H9 (cell line): ENCODE measurements around the gene PIAS2. TPM values are rescaled to one million over a fixed set of nuclear protein-coding genes. Genes with fewer than 3 reads are reported as not detected.

Experiments used
- DNase-seq: peaks from one replicate; pipeline ENCODE4 v3.0.0-alpha.2; 2017
- H2AFZ ChIP-seq: one replicate; pipeline ENCODE4 v1.6.1; 2013; ENCODE audit warnings: mild to moderate bottlenecking, low read length, control low read depth, moderate library complexity
- H2AK5ac ChIP-seq: 2 replicates; pipeline ENCODE4 v1.6.1; 2013; ENCODE audit warnings: low read length, control low read depth, mixed read lengths; ENCODE audit not compliant: insufficient read length
- H2BK120ac ChIP-seq: one replicate; pipeline ENCODE4 v1.6.1; 2013; ENCODE audit warnings: low read depth, mild to moderate bottlenecking, low read length, control low read depth, inconsistent platforms; ENCODE audit not compliant: poor library complexity, severe bottlenecking
- H2BK12ac ChIP-seq: 2 replicates; pipeline ENCODE4 v1.6.1; 2013; ENCODE audit warnings: low read length, control low read depth, mixed read lengths, low read depth; ENCODE audit not compliant: insufficient read length
- H2BK15ac ChIP-seq: 2 replicates; pipeline ENCODE4 v1.6.1; 2013; ENCODE audit warnings: low read depth, low read length, control low read depth
- H2BK20ac ChIP-seq: one replicate; pipeline ENCODE4 v1.6.1; 2013; ENCODE audit warnings: low read depth, mild to moderate bottlenecking, low read length, control low read depth, inconsistent platforms; ENCODE audit not compliant: poor library complexity, severe bottlenecking
- H2BK5ac ChIP-seq: 2 replicates; pipeline ENCODE4 v1.6.1; 2013; ENCODE audit warnings: low read length, control low read depth, mixed read lengths; ENCODE audit not compliant: insufficient read length
- H3K14ac ChIP-seq: 2 replicates; pipeline ENCODE4 v1.6.1; 2013; ENCODE audit warnings: low read length, control low read depth; ENCODE audit not compliant: insufficient read depth
- H3K18ac ChIP-seq: 2 replicates; pipeline ENCODE4 v1.6.1; 2013; ENCODE audit warnings: low read depth, mild to moderate bottlenecking, mixed read lengths, low read length, control low read depth; ENCODE audit not compliant: insufficient read length
- H3K23ac ChIP-seq: 2 replicates; pipeline ENCODE4 v1.6.1; 2013; ENCODE audit warnings: low read length, control low read depth, mixed read lengths, low read depth; ENCODE audit not compliant: insufficient read length
- H3K23me2 ChIP-seq: 2 replicates; pipeline ENCODE4 v1.6.1; 2013; ENCODE audit warnings: low read depth, mild to moderate bottlenecking, mixed read lengths, low read length, control low read depth; ENCODE audit not compliant: insufficient read length, poor library complexity, severe bottlenecking
- H3K27ac ChIP-seq: 2 replicates; pipeline ENCODE4 v1.5.1; 2013; ENCODE audit warnings: low read length, control low read depth, mixed read lengths, low read depth; ENCODE audit not compliant: insufficient read length
- H3K27me3 ChIP-seq: 2 replicates; pipeline ENCODE4 v1.6.1; 2013; ENCODE audit warnings: low read length, control low read depth, inconsistent platforms; ENCODE audit not compliant: insufficient read depth
- H3K4ac ChIP-seq: 2 replicates; pipeline ENCODE4 v1.6.1; 2013; ENCODE audit warnings: low read depth, mild to moderate bottlenecking, control low read depth, inconsistent platforms, low read length, moderate library complexity
- H3K4me1 ChIP-seq: 2 replicates; pipeline ENCODE4 v1.6.1; 2013; ENCODE audit warnings: low read length, control low read depth, inconsistent platforms; ENCODE audit not compliant: insufficient read depth
- H3K4me2 ChIP-seq: 2 replicates; pipeline ENCODE4 v1.6.1; 2013; ENCODE audit warnings: low read length, control low read depth, mixed read lengths; ENCODE audit not compliant: insufficient read length, insufficient read depth
- H3K56ac ChIP-seq: 2 replicates; pipeline ENCODE4 v1.6.1; 2013; ENCODE audit warnings: low read depth, mild to moderate bottlenecking, mixed read lengths, low read length, control low read depth; ENCODE audit not compliant: insufficient read length
- H3K79me1 ChIP-seq: 2 replicates; pipeline ENCODE4 v1.6.1; 2013; ENCODE audit warnings: low read depth, mild to moderate bottlenecking, moderate library complexity, low read length, control low read depth, inconsistent platforms; ENCODE audit not compliant: insufficient read depth, poor library complexity, severe bottlenecking
- H3K79me2 ChIP-seq: 2 replicates; pipeline ENCODE4 v1.6.1; 2013; ENCODE audit warnings: low read length, control low read depth, inconsistent platforms; ENCODE audit not compliant: insufficient read depth
- H3K9ac ChIP-seq: 2 replicates; pipeline ENCODE4 v1.6.1; 2013; ENCODE audit warnings: low read length, control low read depth, mixed read lengths; ENCODE audit not compliant: insufficient read length; ENCODE audit errors: extremely low read depth
- H3K9me3 ChIP-seq: one replicate; pipeline ENCODE4 v1.6.1; 2013; ENCODE audit warnings: low read depth, low read length, inconsistent platforms; ENCODE audit not compliant: control insufficient read depth
- H3T11ph ChIP-seq: one replicate; pipeline ENCODE4 v1.6.1; 2013; ENCODE audit warnings: mild to moderate bottlenecking, low read length, control low read depth, inconsistent platforms
- H4K20me1 ChIP-seq: one replicate; pipeline ENCODE4 v1.6.1; 2013; ENCODE audit not compliant: control insufficient read depth, insufficient read length, insufficient read depth
- H4K5ac ChIP-seq: 2 replicates; pipeline ENCODE4 v1.6.1; 2013; ENCODE audit warnings: low read depth, mild to moderate bottlenecking, mixed read lengths, low read length, control low read depth; ENCODE audit not compliant: insufficient read length
- H4K8ac ChIP-seq: replicated peaks from 2 replicates; pipeline ENCODE4 v1.6.1; 2013; ENCODE audit warnings: low read length, control low read depth, mixed read lengths, low read depth; ENCODE audit not compliant: insufficient read length
- H4K91ac ChIP-seq: 2 replicates; pipeline ENCODE4 v1.6.1; 2013; ENCODE audit warnings: low read depth, mild to moderate bottlenecking, moderate library complexity, mixed read lengths, low read length, control low read depth; ENCODE audit not compliant: insufficient read length
- H3K27ac Mint-ChIP-seq, 3 experiments: 2 replicates in 2 of 3; 3 replicates in 1 of 3; pipeline ENCODE4 v1.8.0; 2020 to 2021; ENCODE audit warnings: mixed read lengths in 3 of 3, mild to moderate bottlenecking in 1 of 3, moderate library complexity in 1 of 3
- H3K27me3 Mint-ChIP-seq: 2 replicates; pipeline ENCODE4 v1.8.0; 2021; ENCODE audit warnings: low read depth, mild to moderate bottlenecking, moderate library complexity, mixed read lengths
- H3K36me3 Mint-ChIP-seq, 3 experiments: 2 replicates in 2 of 3; 3 replicates in 1 of 3; pipeline ENCODE4 v1.8.0; 2020 to 2021; ENCODE audit warnings: low read depth in 3 of 3, mixed read lengths in 3 of 3; ENCODE audit not compliant: insufficient read depth in 1 of 3
- H3K4me1 Mint-ChIP-seq, 2 experiments: 2 replicates each; pipeline ENCODE4 v1.8.0; 2020; ENCODE audit warnings: mixed read lengths in 2 of 2
- H3K4me3 Mint-ChIP-seq, 2 experiments: 2 replicates in 1 of 2; 3 replicates in 1 of 2; pipeline ENCODE4 v1.8.0; 2020 to 2021; ENCODE audit warnings: mild to moderate bottlenecking in 2 of 2, mixed read lengths in 2 of 2, moderate library complexity in 1 of 2
- H3K9me3 Mint-ChIP-seq, 2 experiments: 2 replicates in 1 of 2; 3 replicates in 1 of 2; pipeline ENCODE4 v1.8.0; 2020; ENCODE audit warnings: mild to moderate bottlenecking in 2 of 2, mixed read lengths in 2 of 2, moderate library complexity in 1 of 2
- WGBS: extraction: QIAGEN DNeasy Blood & Tissue Kit; methylation state at CpG from one replicate; pipeline ENCODE4 v1.1.7; 2013; ENCODE audit warnings: missing lambda C conversion rate, low lambda C conversion rate, mixed read lengths; ENCODE audit not compliant: insufficient read length; ENCODE audit errors: extremely low coverage; 5-methylcytosine and 5-hydroxymethylcytosine counted together
- total RNA-seq: library from RNA; stranded (reverse); gene quantifications from 2 replicates; pipeline ENCODE4 v1.2.1, GENCODE V29; 2021
- TF ChIP-seq, protein P1 (sequence below): fragments of 200-600 bp; sonication (generic); conservative IDR thresholded peaks from 3 replicates; pipeline ENCODE4 v1.8.0; 2021; ENCODE audit warnings: antibody characterized with exemption, mild to moderate bottlenecking

Gene PIAS2
- total RNA-seq, 1 experiment from 2014 or later = 58.4 TPM

DNA sequence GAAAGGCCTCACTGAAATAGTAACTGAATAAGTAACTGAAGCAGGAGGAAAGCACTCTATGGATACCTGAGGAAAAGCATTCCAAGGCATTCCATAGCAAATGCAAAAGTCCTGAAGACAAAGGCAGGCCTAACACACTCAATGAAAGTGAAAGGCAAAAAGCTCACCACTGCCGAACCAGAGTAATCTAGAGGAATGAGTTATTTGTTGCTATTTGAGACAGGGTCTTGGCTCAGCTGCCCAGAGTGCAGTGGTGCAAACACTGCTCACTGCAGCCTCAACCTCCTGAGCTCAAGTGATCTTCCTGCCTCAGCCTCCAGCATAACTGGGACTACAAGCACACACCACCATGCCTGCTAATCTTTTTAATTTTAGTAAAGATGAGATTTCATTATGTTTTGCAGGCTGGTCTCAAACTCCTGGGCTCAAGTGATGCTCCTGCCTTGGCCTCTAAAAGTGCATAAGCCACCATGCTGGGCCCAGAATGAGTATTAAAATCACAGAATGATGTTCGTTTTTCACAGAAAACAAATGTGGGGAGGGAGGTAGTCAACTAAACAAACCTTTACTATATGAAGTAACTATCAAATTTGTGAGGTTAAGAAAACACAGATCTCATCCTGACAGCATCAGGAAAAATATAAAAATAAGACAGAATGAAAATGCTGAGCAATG is 17.9 kb downstream of the PIAS2 start:
- Histone ChIP-seq H2BK20ac (no peak overlapping the region), H2BK5ac (no peak overlapping the region), H3K4me2 (no peak overlapping the region), H3K9ac (no peak overlapping the region), H2BK12ac (no peak overlapping the region), H3K27me3 (no peaks in the 10 kb centered on the region), H3K23ac (no peak overlapping the region), H3K79me1 (peaks cover 9% of the 10 kb centered on the region), H4K5ac (no peak overlapping the region), H3K56ac (no peak overlapping the region), H3K14ac (no peak overlapping the region), H4K20me1 (no peaks in the 10 kb centered on the region), H4K91ac (no peak overlapping the region), H2BK120ac (no peak overlapping the region), H3K4me1 (peaks cover 2% of the 10 kb centered on the region; the same call in 1 of the 2 replicates), H3K23me2 (no peaks in the 10 kb centered on the region), H2AK5ac (no peak overlapping the region), H3K18ac (no peak overlapping the region), H2AFZ (no peak overlapping the region), H3K79me2 (peaks cover 12% of the 10 kb centered on the region; the same call in 1 of the 2 replicates), H3K9me3 (no peaks in the 10 kb centered on the region), H3K27ac (peak overlapping the region; percentile 87), H4K8ac (no peak overlapping the region), H3T11ph (no peak overlapping the region), H2BK15ac (no peak overlapping the region), H3K4ac (no peak overlapping the region)
- no CpG with 5 or more reads among the region's 2 CpGs for WGBS
- TF ChIP-seq, protein P1, sequence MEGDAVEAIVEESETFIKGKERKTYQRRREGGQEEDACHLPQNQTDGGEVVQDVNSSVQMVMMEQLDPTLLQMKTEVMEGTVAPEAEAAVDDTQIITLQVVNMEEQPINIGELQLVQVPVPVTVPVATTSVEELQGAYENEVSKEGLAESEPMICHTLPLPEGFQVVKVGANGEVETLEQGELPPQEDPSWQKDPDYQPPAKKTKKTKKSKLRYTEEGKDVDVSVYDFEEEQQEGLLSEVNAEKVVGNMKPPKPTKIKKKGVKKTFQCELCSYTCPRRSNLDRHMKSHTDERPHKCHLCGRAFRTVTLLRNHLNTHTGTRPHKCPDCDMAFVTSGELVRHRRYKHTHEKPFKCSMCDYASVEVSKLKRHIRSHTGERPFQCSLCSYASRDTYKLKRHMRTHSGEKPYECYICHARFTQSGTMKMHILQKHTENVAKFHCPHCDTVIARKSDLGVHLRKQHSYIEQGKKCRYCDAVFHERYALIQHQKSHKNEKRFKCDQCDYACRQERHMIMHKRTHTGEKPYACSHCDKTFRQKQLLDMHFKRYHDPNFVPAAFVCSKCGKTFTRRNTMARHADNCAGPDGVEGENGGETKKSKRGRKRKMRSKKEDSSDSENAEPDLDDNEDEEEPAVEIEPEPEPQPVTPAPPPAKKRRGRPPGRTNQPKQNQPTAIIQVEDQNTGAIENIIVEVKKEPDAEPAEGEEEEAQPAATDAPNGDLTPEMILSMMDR = no peak
- peak; percentile 71 for DNase-seq
- Mint-ChIP-seq H3K27ac (peak overlapping the region; percentile 94 to 99 (median 98)), H3K4me3 (peak overlapping the region; percentile 21 to 50; a peak in 3 of 5 replicates), H3K9me3 (no peaks in the 10 kb centered on the region), H3K4me1 (peaks cover 26 to 28% of the 10 kb centered on the region in 2 experiments), H3K36me3 (peaks cover 14 to 24% (median 14%) of the 10 kb centered on the region in 3 experiments; a peak in 6 of 7 replicates), H3K27me3 (no peaks in the 10 kb centered on the region)
